Measurements from ENCODE around the gene IPO9.
A peak's percentile ranks its signal among the peaks of the same experiment; 100 is the strongest.
"Not testable (repeated sequence)": the region's sequence is repeated elsewhere in the genome, so short reads cannot be mapped to it uniquely, and the experiment has no call there.

The IPO9 gene

GRCh38 chr1:201889090-201889968 is 60.4 kb downstream of the IPO9 start:
- no peak for DNase-seq

GRCh38 chr1:201890223-201890622 is 61.3 kb downstream of the IPO9 start:
- DNase-seq, result no peak

- no peak for DNase-seq
Observed at GRCh38 chr1:201890806-201891450, 62.0 kb downstream of the IPO9 start.

- DNase-seq, result no peak
Observed at GRCh38 chr1:201891451-201892045, 62.6 kb downstream of the IPO9 start.

GRCh38 chr1:201892211-201892610 is 63.3 kb downstream of the IPO9 start:
- DNase-seq, result no peak

- DNase-seq, result no peak
Observed at GRCh38 chr1:201893431-201893830, 64.5 kb downstream of the IPO9 start.

- no peak for DNase-seq
Observed at GRCh38 chr1:201894343-201895119, 65.6 kb downstream of the IPO9 start.

- no peak for DNase-seq
Observed at GRCh38 chr1:201895120-201895665, 66.2 kb downstream of the IPO9 start.

GRCh38 chr1:201895913-201896807 is 67.2 kb downstream of the IPO9 start:
- peak; percentile 89 for DNase-seq

GRCh38 chr1:201896951-201897391 is 68.0 kb downstream of the IPO9 start:
- DNase-seq, result no peak

GRCh38 chr1:201898240-201898894 is 69.4 kb downstream of the IPO9 start:
- DNase-seq, result no peak

GRCh38 chr1:201898992-201899391 is 70.0 kb downstream of the IPO9 start:
- DNase-seq, result no peak

GRCh38 chr1:201899683-201900429 is 70.9 kb downstream of the IPO9 start:
- no peak for DNase-seq

GRCh38 chr1:201900476-201900875 is 71.5 kb downstream of the IPO9 start:
- DNase-seq, result no peak

GRCh38 chr1:201901036-201901435 is 72.1 kb downstream of the IPO9 start:
- DNase-seq, result not testable (repeated sequence)

- DNase-seq, result no peak
Observed at GRCh38 chr1:201902198-201902597, 73.2 kb downstream of the IPO9 start.

GRCh38 chr1:201903135-201903534 is 74.2 kb downstream of the IPO9 start:
- no peak for DNase-seq

GRCh38 chr1:201904579-201904978 is 75.6 kb downstream of the IPO9 start:
- no peak for DNase-seq

- DNase-seq, result no peak
Observed at GRCh38 chr1:201905234-201905890, 76.4 kb downstream of the IPO9 start.

GRCh38 chr1:201906336-201906735 is 77.4 kb downstream of the IPO9 start:
- DNase-seq, result no peak

All from CD4-positive, alpha-beta T cell treated with Interleukin-17A for 4 hours (primary cell).